ENCODE data around the gene NUP210L.

- TF ChIP-seq POLR2A (IDR thresholded peaks at IDR 0.05) (no peak), CTCF (IDR thresholded peaks at IDR 0.05 in 4 of 5, conservative IDR thresholded peaks at IDR 0.05 in 1 of 5) (no peak)
Measured at GRCh38 chr1:154166207-154166606, 11.3 kb upstream of the NUP210L start.
